Mucosa of descending colon (tissue), 3 donors: ENCODE data around the gene ARCN1. TPM values are rescaled to one million over a fixed set of nuclear protein-coding genes. Genes with fewer than 3 reads are reported as not detected.

ENCODE experiments used
- ATAC-seq: fragments of 200-7000 bp; cut with Tn5 transposase; one replicate; pipeline ENCODE4 v1.9.1; 2020; ENCODE audit warnings: mild to moderate bottlenecking, moderate library complexity
- DNase-seq, 3 donors: peaks; one replicate each; pipeline ENCODE4 v3.0.0-alpha.2; 2020
- H3K36me3 ChIP-seq: fragments of 200-600 bp; one replicate; pipeline ENCODE4 v1.8.0; 2021; ENCODE audit warnings: low read depth, mild to moderate bottlenecking
- H3K4me1 ChIP-seq: fragments of 200-600 bp; one replicate; pipeline ENCODE4 v1.8.0; 2021; ENCODE audit warnings: low read depth, mild to moderate bottlenecking
- H3K4me3 ChIP-seq: fragments of 200-600 bp; one replicate; pipeline ENCODE4 v1.8.0; 2021; ENCODE audit warnings: mild to moderate bottlenecking
- H3K9me3 ChIP-seq: fragments of 200-600 bp; one replicate; pipeline ENCODE4 v1.8.0; 2021; ENCODE audit warnings: mild to moderate bottlenecking
- CTCF ChIP-seq: fragments of 200-600 bp; IDR thresholded peaks from one replicate; pipeline ENCODE4 v1.8.0; 2022; ENCODE audit warnings: antibody characterized with exemption, mild to moderate bottlenecking
- intact Hi-C, 2 donors: fragments of 100-400 bp; cut with DNase I in 1 of 2; cut with micrococcal nuclease in 1 of 2; formaldehyde crosslinking; loops; one replicate each; pipeline versions ENCODE4 v1.11.0 to v1.11.1; 2022; cut with DNase I, micrococcal nuclease
- total RNA-seq, 3 donors: library from RNA; stranded (reverse); fragmentation: NEBNext Ultra II Directional in 2 of 3; extraction: Animal tissue kit (Norgen Biotek cat#: 25700) in 2 of 3; gene quantifications; one replicate each; pipeline versions ENCODE4 v1.2.1 to v1.2.4, GENCODE V29; 2021 to 2023
- donor health status: DM: no; HTN: no; CAD: no; lungs with moderate emphysema.
- donor health status: DM: no; HTN: no; CAD: no.
- donor health status: DM: no; HTN: yes; CAD: no.

ARCN1 gene
- total RNA-seq, 3 donors from 2014 or later: 126 to 134 (median 130) TPM

- ATAC-seq: no peak
- H3K4me1 ChIP-seq: peaks cover 31% of the 10 kb centered on the region
- no peak for TF ChIP-seq CTCF
- intact Hi-C loops: no loop called here
- peak in 1 of 3 donors; percentile 19 for DNase-seq
- H3K4me3 ChIP-seq: no peak overlapping the region
- no peaks in the 10 kb centered on the region for H3K9me3 ChIP-seq
- no peaks in the 10 kb centered on the region for H3K36me3 ChIP-seq
These were observed 66.5 kb downstream of the ARCN1 start for GRCh38 chr11:118638726-118639125.

GRCh38 chr11:118639899-118640298 lies 67.7 kb downstream of the ARCN1 start:
- no peak for TF ChIP-seq CTCF
- Histone ChIP-seq H3K36me3 (no peaks in the 10 kb centered on the region), H3K4me1 (peaks cover 23% of the 10 kb centered on the region), H3K9me3 (no peaks in the 10 kb centered on the region), H3K4me3 (no peak overlapping the region)
- ATAC-seq (no peak), DNase-seq (no peak)
- intact Hi-C loops: no loop called here

- peaks cover 18% of the 10 kb centered on the region for H3K4me1 ChIP-seq
- DNase-seq: no peak
- no peaks in the 10 kb centered on the region for H3K36me3 ChIP-seq
- no peak overlapping the region for H3K4me3 ChIP-seq
- TF ChIP-seq CTCF: no peak
- intact Hi-C loops: no loop called here
- H3K9me3 ChIP-seq: no peaks in the 10 kb centered on the region
- peak; percentile 46 for ATAC-seq
These were observed 68.3 kb downstream of the ARCN1 start for GRCh38 chr11:118640332-118641154.

GRCh38 chr11:118641397-118642019 lies 69.3 kb downstream of the ARCN1 start:
- Histone ChIP-seq H3K9me3 (no peaks in the 10 kb centered on the region), H3K4me1 (peaks cover 14% of the 10 kb centered on the region), H3K36me3 (no peaks in the 10 kb centered on the region), H3K4me3 (no peak overlapping the region)
- no peak for TF ChIP-seq CTCF
- DNase-seq: peak; percentile 83 to 88 (median 84)
- intact Hi-C loops: no loop called here
- peak; percentile 85 for ATAC-seq

GRCh38 chr11:118643142-118643994 lies 71.2 kb downstream of the ARCN1 start:
- Histone ChIP-seq H3K9me3 (no peaks in the 10 kb centered on the region), H3K4me3 (no peak overlapping the region), H3K4me1 (peaks cover 14% of the 10 kb centered on the region), H3K36me3 (no peaks in the 10 kb centered on the region)
- ATAC-seq: no peak
- intact Hi-C loops: no loop called here
- no peak for TF ChIP-seq CTCF
- DNase-seq: no peak
